ENCODE data around the gene PEMT.
A peak's percentile ranks its signal among the peaks of the same experiment; 100 is the strongest.

GRCh38 chr17:17494870-17495535, 96.5 kb downstream of the PEMT start:
- TF ChIP-seq CTCF (IDR thresholded peaks at IDR 0.05) (peak; percentile 16; the same call in 1 of the 2 replicates), ZFX (IDR thresholded peaks at IDR 0.05; ENCODE audit: borderline replicate concordance) (no peak)
